GM12878 (cell line): ENCODE data around the gene XPO1. TPM values are rescaled to one million over a fixed set of nuclear protein-coding genes. Genes with fewer than 3 reads are reported as not detected.

Experiments used
- BACH1 ChIP-seq: fragments of 450-650 bp; IDR thresholded peaks from 2 replicates; pipeline ENCODE4 v1.6.1; 2017; ENCODE audit warnings: mild to moderate bottlenecking, borderline replicate concordance
- CBFB ChIP-seq: IDR thresholded peaks from 2 replicates; pipeline ENCODE4 v1.6.1; 2016; ENCODE audit warnings: antibody characterized with exemption, low read depth
- NFYB ChIP-seq: IDR thresholded peaks from 2 replicates; pipeline ENCODE4 v1.6.1; 2011; ENCODE audit warnings: low read depth, mild to moderate bottlenecking, low read length, improper control_type of control experiment, moderate library complexity; ENCODE audit not compliant: insufficient read depth
- ZNF24 ChIP-seq: fragments of 450-650 bp; IDR thresholded peaks from 2 replicates; pipeline ENCODE4 v1.6.1; 2017; ENCODE audit warnings: antibody characterized with exemption, mild to moderate bottlenecking
- ZNF274 ChIP-seq: IDR thresholded peaks from one replicate; pipeline ENCODE4 v1.8.0; 2011; ENCODE audit not compliant: insufficient read length, insufficient read depth
- polyA plus RNA-seq, 11 experiments: library from polyadenylated mRNA; depleted of rRNA in 4 of 11; unstranded in 6 of 11; stranded (reverse) in 5 of 11; fragments of >200 nt; fragmentation: Nextera tagmentation in 4 of 11; fragmentation: Illumina TruSeq in 1 of 11; extraction: Ambion mirVana in 4 of 11; extraction: Trizol in 1 of 11; gene quantifications; 1 replicate in 1 of 11; 2 replicates in 10 of 11; pipeline versions ENCODE4 v1.2.1 to v1.2.3, GENCODE V29; 2011 to 2016; ENCODE audit warnings: inconsistent platforms in 2 of 11, missing spikeins in 2 of 11, low read depth in 1 of 11
- total RNA-seq, 4 experiments: library from RNA; depleted of rRNA in 3 of 4; stranded (reverse); fragments of >200 nt in 3 of 4; fragmentation: Illumina TruSeq in 1 of 4; extraction: Trizol in 1 of 4; gene quantifications; 2 replicates each; pipeline versions ENCODE4 v1.2.1 to v1.2.3, GENCODE V29; 2013 to 2021
- TF ChIP-seq, protein P1 (sequence below): IDR thresholded peaks from 2 replicates; pipeline ENCODE4 v1.6.1; 2012; ENCODE audit warnings: improper control_type of control experiment, low read depth, low read length; ENCODE audit not compliant: insufficient replicate concordance

XPO1 gene
- total and polyA plus RNA-seq, 10 of the 15 experiments (the other 5 are each of a cell fraction or from before 2014, with no cell fraction given): 57.3 to 216 (median 153) TPM

DNA sequence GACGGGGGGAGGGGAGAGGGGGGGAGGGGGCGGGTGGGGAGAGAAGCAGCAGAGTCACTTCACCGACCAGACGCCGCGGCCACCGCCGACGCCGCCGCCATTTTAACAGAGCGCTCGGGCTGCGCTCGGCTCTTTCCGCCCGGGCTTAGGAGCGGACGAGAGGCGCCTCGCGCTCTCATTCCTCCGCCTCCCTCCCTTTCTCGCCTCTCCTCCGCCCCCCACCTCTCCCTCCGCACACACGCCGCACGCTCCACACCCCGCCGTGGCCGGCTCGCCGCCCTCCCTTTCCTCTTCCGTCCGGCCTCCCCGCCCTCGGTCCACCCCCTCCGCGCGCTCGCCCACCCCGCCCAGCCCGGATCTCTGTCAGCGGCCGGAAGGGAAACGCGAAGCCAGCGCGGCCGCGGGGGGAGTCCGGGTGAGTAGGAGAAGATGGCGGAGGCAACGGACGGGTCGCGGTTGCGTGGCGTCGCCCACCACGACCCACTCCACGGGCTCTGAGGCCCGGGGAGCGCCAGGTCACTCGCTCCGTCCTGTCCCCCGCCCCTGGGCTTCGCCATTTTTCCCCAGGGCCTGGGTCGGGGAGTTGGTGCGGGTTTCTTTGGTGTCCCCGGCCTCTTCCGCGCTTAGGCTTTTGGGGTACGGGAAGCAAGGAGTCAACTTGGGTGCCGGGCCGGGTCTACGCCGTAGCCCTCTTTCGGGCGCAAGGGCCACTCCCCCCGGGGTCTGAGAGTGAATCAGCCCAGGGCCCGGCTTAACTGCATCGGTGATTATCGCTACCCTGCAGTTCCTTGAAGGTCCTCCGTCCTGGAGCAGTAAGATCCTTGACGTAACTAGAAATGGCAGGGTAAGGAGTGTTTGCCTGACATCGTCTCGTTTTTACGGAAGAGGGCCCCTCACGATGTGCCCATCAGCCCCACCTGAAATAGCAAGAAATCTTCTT is 66.9 kb downstream of the XPO1 start, which contains the start of gene USP34 (continued):
- TF ChIP-seq, protein P1, sequence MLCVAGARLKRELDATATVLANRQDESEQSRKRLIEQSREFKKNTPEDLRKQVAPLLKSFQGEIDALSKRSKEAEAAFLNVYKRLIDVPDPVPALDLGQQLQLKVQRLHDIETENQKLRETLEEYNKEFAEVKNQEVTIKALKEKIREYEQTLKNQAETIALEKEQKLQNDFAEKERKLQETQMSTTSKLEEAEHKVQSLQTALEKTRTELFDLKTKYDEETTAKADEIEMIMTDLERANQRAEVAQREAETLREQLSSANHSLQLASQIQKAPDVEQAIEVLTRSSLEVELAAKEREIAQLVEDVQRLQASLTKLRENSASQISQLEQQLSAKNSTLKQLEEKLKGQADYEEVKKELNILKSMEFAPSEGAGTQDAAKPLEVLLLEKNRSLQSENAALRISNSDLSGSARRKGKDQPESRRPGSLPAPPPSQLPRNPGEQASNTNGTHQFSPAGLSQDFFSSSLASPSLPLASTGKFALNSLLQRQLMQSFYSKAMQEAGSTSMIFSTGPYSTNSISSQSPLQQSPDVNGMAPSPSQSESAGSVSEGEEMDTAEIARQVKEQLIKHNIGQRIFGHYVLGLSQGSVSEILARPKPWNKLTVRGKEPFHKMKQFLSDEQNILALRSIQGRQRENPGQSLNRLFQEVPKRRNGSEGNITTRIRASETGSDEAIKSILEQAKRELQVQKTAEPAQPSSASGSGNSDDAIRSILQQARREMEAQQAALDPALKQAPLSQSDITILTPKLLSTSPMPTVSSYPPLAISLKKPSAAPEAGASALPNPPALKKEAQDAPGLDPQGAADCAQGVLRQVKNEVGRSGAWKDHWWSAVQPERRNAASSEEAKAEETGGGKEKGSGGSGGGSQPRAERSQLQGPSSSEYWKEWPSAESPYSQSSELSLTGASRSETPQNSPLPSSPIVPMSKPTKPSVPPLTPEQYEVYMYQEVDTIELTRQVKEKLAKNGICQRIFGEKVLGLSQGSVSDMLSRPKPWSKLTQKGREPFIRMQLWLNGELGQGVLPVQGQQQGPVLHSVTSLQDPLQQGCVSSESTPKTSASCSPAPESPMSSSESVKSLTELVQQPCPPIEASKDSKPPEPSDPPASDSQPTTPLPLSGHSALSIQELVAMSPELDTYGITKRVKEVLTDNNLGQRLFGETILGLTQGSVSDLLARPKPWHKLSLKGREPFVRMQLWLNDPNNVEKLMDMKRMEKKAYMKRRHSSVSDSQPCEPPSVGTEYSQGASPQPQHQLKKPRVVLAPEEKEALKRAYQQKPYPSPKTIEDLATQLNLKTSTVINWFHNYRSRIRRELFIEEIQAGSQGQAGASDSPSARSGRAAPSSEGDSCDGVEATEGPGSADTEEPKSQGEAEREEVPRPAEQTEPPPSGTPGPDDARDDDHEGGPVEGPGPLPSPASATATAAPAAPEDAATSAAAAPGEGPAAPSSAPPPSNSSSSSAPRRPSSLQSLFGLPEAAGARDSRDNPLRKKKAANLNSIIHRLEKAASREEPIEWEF: no peak
- TF ChIP-seq ZNF24: no peak
- TF ChIP-seq CBFB: no peak
- TF ChIP-seq BACH1: peak; percentile 67
- no peak for TF ChIP-seq ZNF274
- TF ChIP-seq NFYB: no peak
- TF ChIP-seq, all 136 proteins: peak for 49
